Fibroblast of lung (primary cell): ENCODE measurements around the gene CAPZB.

ENCODE experiments used
- CTCF ChIP-seq, 2 donors: IDR thresholded peaks in 1 of 2; conservative IDR thresholded peaks in 1 of 2; 1 replicate in 1 of 2; 2 replicates in 1 of 2; pipeline ENCODE4 v1.5.1; 2011 to 2012; ENCODE audit warnings: low read length in 2 of 2, control low read depth in 1 of 2, inconsistent platforms in 1 of 2, low read depth in 1 of 2, mild to moderate bottlenecking in 1 of 2
- EZH2 ChIP-seq: IDR thresholded peaks from 2 replicates; pipeline ENCODE4 v1.5.1; 2012; ENCODE audit warnings: low read length, control low read depth, mild to moderate bottlenecking; ENCODE audit errors: missing control alignments

- TF ChIP-seq CTCF (conservative IDR thresholded peaks at IDR 0.05 in 1 of 2, IDR thresholded peaks at IDR 0.05 in 1 of 2; ENCODE audit: low read depth in 1 of 2, low read length in 2 of 2) (no peak), EZH2 (no peak)
These were observed 28.3 kb downstream of the CAPZB start for GRCh38 chr1:19456968-19457441.
